IPS-NIHi11 (cell line): ENCODE measurements around the gene NRCAM.
A peak's percentile ranks its signal among the peaks of the same experiment; 100 is the strongest.
"Not testable (repeated sequence)": the region's sequence is repeated elsewhere in the genome, so short reads cannot be mapped to it uniquely, and the experiment has no call there.

Experiments
- DNase-seq: peaks from one replicate; pipeline ENCODE4 v3.0.0; 2012; ENCODE audit warnings: mixed read lengths, low spot score

Gene NRCAM

DNA sequence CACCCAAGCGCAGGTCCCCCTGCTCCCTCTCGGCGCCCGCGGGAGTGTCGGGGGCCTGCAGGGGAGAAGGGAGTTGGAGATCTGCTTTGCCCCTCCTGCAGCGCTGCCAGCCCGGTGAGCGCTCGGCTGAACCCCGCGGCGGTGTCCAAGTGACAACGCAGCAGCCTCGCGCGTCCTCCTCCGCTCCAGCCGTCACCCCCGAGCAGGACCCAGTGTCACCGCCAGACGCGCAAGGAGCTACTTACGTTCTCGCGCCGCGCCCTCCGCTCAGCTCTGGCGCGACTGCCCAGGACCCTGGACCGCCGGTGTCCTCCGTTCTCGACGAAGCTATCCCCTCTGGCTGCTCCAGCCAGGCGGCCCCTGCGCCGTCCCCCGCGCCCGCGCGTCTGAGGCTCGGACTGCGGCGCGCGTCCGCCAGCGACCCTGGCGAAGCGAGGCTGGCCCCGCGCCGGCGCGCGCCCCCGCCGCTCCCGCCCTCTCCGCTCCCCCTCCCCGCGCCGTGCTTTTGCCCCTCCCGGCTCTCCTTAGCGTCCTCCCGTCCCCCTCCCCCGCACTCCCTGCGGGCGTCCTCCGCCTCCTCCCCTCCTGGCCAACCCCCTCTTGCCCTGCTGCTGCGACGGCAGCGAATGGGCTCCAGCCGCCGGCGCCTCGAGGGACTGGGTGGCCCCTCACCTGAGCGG lies at the start of gene NRCAM:
Gene NRCAM, minus strand, starts transcription at position 439 of the 680 bp plus-strand sequence. CDS start 216,372 bp downstream, outside the sequence.
- DNase-seq: peak; percentile 96

GRCh38 chr7:108504576-108504975 lies 48.3 kb upstream of the NRCAM start:
- DNase-seq: not testable (repeated sequence)

DNA sequence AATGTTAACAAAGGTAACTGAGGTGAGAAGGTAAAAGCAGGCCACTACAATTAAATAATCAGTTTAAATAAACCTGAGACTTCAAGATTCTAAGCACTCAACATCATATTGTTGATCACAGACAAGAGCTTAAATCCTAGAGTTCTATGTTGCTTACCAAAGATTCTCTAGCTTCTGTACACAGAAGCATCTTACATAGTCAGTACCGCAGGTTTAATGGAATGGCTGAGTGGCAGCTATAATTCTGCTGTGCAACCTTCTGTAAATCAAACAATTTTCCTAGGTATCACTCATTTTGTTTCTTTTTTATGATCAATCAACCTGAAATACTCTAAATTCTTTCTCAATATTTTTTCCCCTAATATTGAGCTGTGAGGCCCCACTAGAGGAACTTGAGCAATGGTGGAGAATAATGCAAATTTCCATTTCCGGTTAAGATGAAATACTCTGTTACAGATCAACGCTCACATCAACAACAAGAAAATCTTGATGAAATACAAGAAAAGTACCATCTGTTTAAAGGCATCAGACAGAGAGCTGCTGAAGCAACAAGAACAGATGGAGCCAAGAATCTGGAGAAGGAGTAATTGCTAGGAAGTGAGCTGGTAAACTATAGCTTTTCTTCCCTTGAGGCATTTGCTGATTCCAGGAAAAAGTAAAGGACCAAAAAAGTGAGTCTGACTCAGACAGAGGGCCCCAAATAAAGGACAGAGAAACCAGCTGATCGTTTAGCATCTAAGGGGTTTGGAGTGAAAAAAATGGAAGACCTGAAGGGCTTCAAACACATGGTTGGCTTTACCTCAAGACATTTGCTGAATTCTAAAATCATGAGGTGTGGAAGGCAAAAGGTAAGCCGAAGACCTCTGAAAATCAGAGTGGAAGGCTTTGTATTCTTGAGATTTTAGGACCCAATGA lies 47.1 kb upstream of the NRCAM start:
- no peak for DNase-seq

DNA sequence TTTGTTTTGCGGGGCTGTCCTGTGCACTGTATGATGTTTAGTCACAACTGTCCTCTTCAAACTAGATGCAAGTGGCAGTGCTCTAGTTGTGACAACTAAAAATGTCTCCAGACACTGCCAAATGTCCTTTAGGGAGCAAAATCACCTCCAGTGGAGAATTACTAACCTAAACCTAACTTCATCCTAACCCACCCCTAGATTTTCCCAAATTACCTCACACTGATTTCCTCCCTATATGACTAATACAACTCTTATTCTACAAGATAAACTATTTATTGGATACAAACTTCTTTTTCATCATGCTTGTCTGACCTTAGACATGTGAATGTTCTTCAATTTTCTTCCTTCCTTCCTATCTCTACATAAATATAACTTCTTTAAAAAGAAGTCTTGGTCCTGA lies 43.3 kb upstream of the NRCAM start:
- no peak for DNase-seq

DNA sequence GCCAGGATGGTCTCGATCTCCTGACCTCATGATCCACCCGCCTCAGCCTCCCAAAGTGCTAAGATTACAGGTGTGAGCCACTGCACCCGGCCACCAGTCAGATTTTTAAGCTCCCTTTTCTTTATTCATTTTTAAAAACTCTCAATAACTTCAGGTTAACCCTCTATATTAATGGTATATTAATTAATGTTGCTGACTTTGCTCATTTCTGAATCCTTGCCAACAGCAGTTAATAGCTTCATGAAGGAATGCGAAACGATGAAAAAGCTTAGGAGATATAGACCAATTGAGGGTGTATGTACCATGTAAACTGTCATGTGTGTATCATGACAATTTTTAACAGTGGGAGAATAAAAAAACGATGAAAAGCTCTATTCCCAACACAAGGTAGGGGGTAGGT lies 42.2 kb upstream of the NRCAM start:
- DNase-seq: no peak

- DNase-seq: peak; percentile 57
These were observed 41.0 kb upstream of the NRCAM start for GRCh38 chr7:108497082-108497725.

GRCh38 chr7:108492742-108493141 lies 36.5 kb upstream of the NRCAM start:
- DNase-seq: no peak

DNA sequence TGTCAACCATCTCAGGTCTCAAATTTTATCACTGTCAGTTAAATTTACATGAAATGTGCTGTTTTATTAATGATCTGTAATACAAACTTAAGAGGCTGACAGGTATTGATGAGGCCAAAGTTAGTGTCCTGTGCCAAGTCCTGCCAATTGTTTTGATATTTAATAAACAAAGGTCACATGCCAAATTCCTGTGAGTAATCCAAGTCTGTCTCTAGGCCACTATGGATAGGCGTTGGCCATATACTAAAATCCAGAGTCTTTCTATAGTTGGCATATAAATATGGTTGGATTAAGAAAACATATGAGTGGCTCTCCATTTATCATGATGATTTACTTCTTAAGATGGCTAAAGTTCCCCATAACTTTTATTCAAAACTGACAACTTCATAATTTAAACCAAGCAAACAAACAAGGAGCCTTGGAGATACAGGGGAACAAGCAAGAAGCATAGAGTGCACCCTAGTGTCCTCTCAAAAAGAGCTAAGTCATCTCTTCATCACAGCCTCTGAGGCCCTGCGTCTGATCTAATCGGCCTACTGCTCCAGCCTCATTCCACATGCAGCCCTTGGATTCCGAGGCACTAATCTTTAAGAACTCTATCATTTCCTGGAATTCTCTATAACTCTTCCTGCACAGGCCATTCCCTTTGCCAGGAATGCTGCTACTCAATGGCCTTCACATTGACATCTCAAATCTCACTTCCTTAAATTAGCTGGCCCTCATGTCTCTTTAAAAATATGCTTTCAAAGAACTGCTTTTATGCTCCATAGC lies 32.7 kb upstream of the NRCAM start:
- DNase-seq: no peak

DNA sequence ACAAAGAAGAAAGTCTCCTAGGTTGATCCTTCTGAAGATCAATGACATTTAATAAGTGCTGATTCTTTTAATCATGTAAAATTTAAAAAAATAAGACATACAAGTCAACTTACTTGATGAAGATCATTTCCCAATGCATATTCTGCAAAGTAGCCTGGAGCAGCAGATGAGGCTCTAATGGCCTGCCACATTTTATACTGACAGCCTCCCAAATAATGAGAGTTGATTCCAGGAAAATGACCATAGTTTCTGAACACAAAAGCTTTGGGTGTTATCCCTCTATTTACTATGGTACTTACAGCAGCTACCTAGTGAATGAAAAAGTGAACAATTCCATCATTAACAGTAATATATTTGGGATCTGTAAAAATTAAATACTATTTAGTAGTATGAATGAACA lies 31.4 kb upstream of the NRCAM start:
- DNase-seq: no peak

DNA sequence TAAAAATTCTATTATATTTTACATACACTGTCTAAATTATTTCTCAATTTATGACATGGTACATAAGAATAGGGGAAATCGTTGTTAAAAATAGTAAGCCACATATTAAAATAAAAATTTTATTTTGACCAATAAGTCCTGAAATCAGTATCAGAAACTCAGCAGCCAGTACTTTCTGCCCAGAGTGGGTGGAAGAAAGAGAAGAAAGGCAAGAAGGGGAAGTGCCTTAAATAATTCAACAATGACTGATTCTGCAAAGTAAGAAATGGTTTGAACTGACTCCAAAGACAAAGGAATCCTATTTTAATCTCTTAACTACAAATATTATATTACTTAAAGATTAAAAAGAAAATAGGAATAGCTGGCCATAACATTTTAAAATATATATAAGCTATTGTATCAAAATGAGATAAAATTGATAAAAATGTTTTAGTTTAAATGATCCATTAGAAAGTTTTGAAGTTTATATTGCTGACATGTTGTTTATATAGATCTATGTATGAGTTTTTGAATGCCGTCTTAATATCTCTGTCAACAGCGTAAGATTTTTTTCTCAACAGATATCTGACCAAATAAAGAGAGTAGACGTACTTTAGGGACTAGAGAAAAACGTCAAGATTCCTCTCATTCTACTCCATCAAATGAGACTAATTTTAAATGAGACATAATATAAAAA lies 30.2 kb upstream of the NRCAM start:
- no peak for DNase-seq

GRCh38 chr7:108484137-108484536 lies 27.9 kb upstream of the NRCAM start:
- DNase-seq: no peak

GRCh38 chr7:108480311-108480710 lies 24.1 kb upstream of the NRCAM start:
- no peak for DNase-seq

- no peak for DNase-seq
These were observed 23.5 kb upstream of the NRCAM start for GRCh38 chr7:108479751-108480150.

DNA sequence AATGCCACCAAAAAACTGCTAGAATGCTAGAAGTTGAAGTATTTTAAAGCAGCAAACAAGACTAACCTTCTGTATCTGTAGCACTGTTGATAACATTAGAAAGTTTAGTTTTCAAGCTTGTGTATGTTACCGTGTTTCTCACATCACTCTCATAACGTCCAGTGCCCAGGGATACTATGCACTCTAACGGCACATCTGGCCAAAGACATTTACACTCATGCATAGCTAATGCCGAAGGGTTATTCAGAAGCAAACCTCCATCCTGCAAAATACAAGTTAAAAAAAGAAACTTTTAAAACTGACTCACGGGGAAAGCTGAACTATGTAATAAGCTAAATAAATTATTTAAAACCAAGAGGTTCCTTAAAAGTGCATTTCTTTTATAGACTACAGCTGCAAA lies 22.9 kb upstream of the NRCAM start:
- DNase-seq: no peak

- no peak for DNase-seq
These were observed 12.0 kb upstream of the NRCAM start for GRCh38 chr7:108468246-108468645.

DNA sequence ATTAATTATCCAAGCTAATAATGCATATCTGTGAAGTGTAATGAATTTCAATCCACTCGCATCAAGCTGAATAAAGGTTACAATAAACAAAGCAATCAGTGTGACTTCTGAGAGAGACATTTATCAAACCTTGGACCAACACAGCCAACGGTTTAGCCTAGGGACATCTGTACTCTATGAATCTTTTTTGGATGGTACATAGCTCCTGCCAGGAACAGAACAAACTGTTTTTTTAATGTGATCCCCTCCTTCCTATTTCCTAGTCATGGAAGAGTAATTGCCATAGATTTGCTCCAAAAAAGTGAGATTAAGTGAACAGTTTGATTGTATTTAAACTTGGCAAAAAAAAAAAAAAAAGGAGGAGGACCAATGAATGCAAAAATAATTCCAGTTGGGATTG lies 11.2 kb upstream of the NRCAM start:
- no peak for DNase-seq

DNA sequence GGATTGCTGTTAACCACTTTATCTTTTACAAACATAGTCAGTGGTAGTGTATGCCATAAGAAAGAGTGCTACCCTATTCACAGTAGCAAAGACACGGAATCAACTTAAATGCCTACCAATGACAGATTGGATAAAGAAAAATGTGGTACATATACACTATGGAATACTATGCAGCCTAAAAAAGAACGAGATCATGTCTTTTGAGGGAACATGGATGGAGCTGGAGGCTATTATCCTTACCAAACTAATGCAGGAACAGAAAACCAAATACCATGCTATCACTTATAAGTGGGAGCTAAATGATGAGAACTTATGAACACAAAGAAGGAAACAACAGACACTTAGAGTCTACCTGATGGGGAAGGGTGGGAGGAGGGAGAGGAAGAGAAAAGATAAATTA lies 10.1 kb upstream of the NRCAM start:
- DNase-seq: not testable (repeated sequence)

DNA sequence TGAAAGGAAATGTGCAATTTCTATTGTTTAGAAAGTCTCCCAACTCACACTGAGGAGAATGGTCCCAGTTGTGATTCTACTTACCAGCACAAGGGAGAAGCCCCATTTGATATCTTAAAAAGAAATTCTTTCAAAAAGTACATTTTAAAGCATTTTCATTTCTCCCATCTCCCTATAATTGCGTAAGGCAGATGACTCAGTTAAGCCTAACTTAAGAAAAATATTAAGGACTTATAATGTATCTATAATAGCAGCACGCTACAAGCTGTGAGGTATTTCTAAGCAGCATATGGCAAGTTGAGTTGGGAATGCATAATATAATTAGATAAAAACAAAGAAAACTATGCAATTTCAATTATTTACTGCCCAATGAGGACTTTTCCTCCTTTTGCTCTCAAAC lies 8.5 kb upstream of the NRCAM start:
- no peak for DNase-seq

DNA sequence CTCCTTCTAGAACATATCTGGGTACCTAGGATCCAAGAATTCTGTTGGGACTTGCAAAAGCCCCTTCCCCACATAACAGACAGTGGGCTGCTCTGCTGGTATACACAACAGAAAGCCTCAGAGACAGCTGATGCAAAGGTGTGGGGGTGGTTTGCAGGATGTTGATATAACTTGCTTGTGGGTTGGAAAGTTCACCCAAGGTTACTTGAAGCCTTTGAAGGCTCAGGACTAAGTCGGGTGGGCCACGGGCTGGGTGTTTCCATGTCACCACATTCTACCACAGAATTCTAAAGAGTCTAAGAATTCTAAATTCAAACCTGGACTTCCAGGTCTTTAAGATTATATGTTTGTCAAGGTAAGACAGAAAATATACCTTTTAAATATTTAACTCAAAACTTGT lies 7.4 kb upstream of the NRCAM start:
- DNase-seq: no peak

DNA sequence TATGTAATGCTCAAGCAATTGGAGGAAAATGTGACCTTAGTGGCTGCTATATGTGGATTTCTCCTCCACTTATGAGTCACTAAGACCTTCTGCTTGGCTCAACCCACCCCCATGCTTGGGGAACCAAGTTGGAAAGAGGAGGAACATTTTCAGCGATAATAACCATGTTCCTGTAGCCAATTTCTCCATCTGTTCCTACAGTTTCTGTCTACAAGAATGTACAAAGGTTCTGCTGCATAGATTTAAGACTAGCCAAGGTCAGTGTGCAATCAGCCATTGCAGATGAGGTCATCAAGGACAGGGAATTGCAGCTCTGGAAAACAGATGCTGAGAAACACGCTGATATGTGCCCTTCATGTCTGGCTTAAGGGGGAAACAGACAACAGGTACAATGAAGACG lies 5.6 kb upstream of the NRCAM start:
- DNase-seq: no peak

- no peak for DNase-seq
These were observed 4.7 kb upstream of the NRCAM start for GRCh38 chr7:108460964-108461363.
